ENCODE data around the gene RUNX2. TPM values are rescaled to one million over a fixed set of nuclear protein-coding genes. Genes with fewer than 3 reads are reported as not detected.

The RUNX2 gene
- total RNA-seq, 3 donors from 2014 or later: 26.5 to 37.0 (median 31.0) TPM

- H3K36me3 Mint-ChIP-seq (ENCODE audit: insufficient read depth): peaks cover 19% of the 10 kb centered on the region
- no peak for DNase-seq
- H3K27me3 Mint-ChIP-seq (ENCODE audit: low read depth): no peaks in the 10 kb centered on the region
- H3K9me3 Mint-ChIP-seq: no peaks in the 10 kb centered on the region
- peak; percentile 43 to 65 for ATAC-seq
- H3K4me3 Mint-ChIP-seq: no peak overlapping the region
- H3K4me1 Mint-ChIP-seq (ENCODE audit: low read depth): peaks cover 55% of the 10 kb centered on the region
Measured at GRCh38 chr6:45494416-45495135, 166.4 kb downstream of the RUNX2 start.

- Mint-ChIP-seq H3K27me3 (ENCODE audit: low read depth) (no peaks in the 10 kb centered on the region), H3K36me3 (ENCODE audit: insufficient read depth) (peaks cover 22% of the 10 kb centered on the region), H3K4me3 (no peak overlapping the region), H3K9me3 (no peaks in the 10 kb centered on the region), H3K4me1 (ENCODE audit: low read depth) (peaks cover 51% of the 10 kb centered on the region)
- peak in 1 of 2 donors; percentile 21 for ATAC-seq
- no peak for DNase-seq
Measured at GRCh38 chr6:45495429-45496084, 167.4 kb downstream of the RUNX2 start.

GRCh38 chr6:45496085-45496433 lies 167.9 kb downstream of the RUNX2 start:
- DNase-seq (no peak), ATAC-seq (peak in 1 of 2 donors; percentile 30)
- peak overlapping the region; percentile 5 for H3K4me3 Mint-ChIP-seq
- peaks cover 47% of the 10 kb centered on the region for H3K4me1 Mint-ChIP-seq (ENCODE audit: low read depth)
- H3K36me3 Mint-ChIP-seq (ENCODE audit: insufficient read depth): peaks cover 24% of the 10 kb centered on the region
- H3K9me3 Mint-ChIP-seq: no peaks in the 10 kb centered on the region
- no peaks in the 10 kb centered on the region for H3K27me3 Mint-ChIP-seq (ENCODE audit: low read depth)

GRCh38 chr6:45498591-45498990 lies 170.5 kb downstream of the RUNX2 start:
- H3K4me3 Mint-ChIP-seq: no peak overlapping the region
- no peaks in the 10 kb centered on the region for H3K27me3 Mint-ChIP-seq (ENCODE audit: low read depth)
- peaks cover 50% of the 10 kb centered on the region for H3K4me1 Mint-ChIP-seq (ENCODE audit: low read depth)
- ATAC-seq (no peak), DNase-seq (no peak)
- no peaks in the 10 kb centered on the region for H3K9me3 Mint-ChIP-seq
- H3K36me3 Mint-ChIP-seq (ENCODE audit: insufficient read depth): peaks cover 27% of the 10 kb centered on the region

GRCh38 chr6:45500924-45501816 lies 173.0 kb downstream of the RUNX2 start:
- ATAC-seq: no peak
- Mint-ChIP-seq H3K36me3 (ENCODE audit: insufficient read depth) (peaks cover 21% of the 10 kb centered on the region), H3K4me3 (no peak overlapping the region), H3K4me1 (ENCODE audit: low read depth) (peaks cover 28% of the 10 kb centered on the region), H3K9me3 (no peaks in the 10 kb centered on the region), H3K27me3 (ENCODE audit: low read depth) (no peaks in the 10 kb centered on the region)
- DNase-seq: no peak

GRCh38 chr6:45502456-45502855 lies 174.3 kb downstream of the RUNX2 start:
- H3K27me3 Mint-ChIP-seq (ENCODE audit: low read depth): no peaks in the 10 kb centered on the region
- peaks cover 20% of the 10 kb centered on the region for H3K4me1 Mint-ChIP-seq (ENCODE audit: low read depth)
- no peak overlapping the region for H3K4me3 Mint-ChIP-seq
- H3K9me3 Mint-ChIP-seq: no peaks in the 10 kb centered on the region
- peaks cover 23% of the 10 kb centered on the region for H3K36me3 Mint-ChIP-seq (ENCODE audit: insufficient read depth)
- no peak for ATAC-seq
- DNase-seq: no peak

GRCh38 chr6:45504947-45505346 lies 176.8 kb downstream of the RUNX2 start:
- H3K9me3 Mint-ChIP-seq: no peaks in the 10 kb centered on the region
- no peak overlapping the region for H3K4me3 Mint-ChIP-seq
- ATAC-seq (no peak), DNase-seq (no peak)
- peaks cover 20% of the 10 kb centered on the region for H3K36me3 Mint-ChIP-seq (ENCODE audit: insufficient read depth)
- peaks cover 9% of the 10 kb centered on the region for H3K4me1 Mint-ChIP-seq (ENCODE audit: low read depth)
- no peaks in the 10 kb centered on the region for H3K27me3 Mint-ChIP-seq (ENCODE audit: low read depth)

GRCh38 chr6:45505470-45505869 lies 177.3 kb downstream of the RUNX2 start:
- peaks cover 9% of the 10 kb centered on the region for H3K4me1 Mint-ChIP-seq (ENCODE audit: low read depth)
- no peak for DNase-seq
- no peak overlapping the region for H3K4me3 Mint-ChIP-seq
- H3K36me3 Mint-ChIP-seq (ENCODE audit: insufficient read depth): peaks cover 18% of the 10 kb centered on the region
- no peaks in the 10 kb centered on the region for H3K9me3 Mint-ChIP-seq
- H3K27me3 Mint-ChIP-seq (ENCODE audit: low read depth): no peaks in the 10 kb centered on the region
- no peak for ATAC-seq

- Mint-ChIP-seq H3K4me1 (ENCODE audit: low read depth) (peaks cover 9% of the 10 kb centered on the region), H3K27me3 (ENCODE audit: low read depth) (no peaks in the 10 kb centered on the region)
Measured at GRCh38 chr6:45507186-45507585, 179.1 kb downstream of the RUNX2 start.

GRCh38 chr6:45509426-45509825 lies 181.3 kb downstream of the RUNX2 start:
- H3K4me1 Mint-ChIP-seq (ENCODE audit: low read depth): peaks cover 5% of the 10 kb centered on the region
- ATAC-seq (no peak), DNase-seq (no peak)
- no peaks in the 10 kb centered on the region for H3K9me3 Mint-ChIP-seq
- no peaks in the 10 kb centered on the region for H3K27me3 Mint-ChIP-seq (ENCODE audit: low read depth)
- H3K36me3 Mint-ChIP-seq (ENCODE audit: insufficient read depth): peaks cover 23% of the 10 kb centered on the region
- no peak overlapping the region for H3K4me3 Mint-ChIP-seq

More at GRCh38 chr6:45507186-45507585, 179.1 kb downstream of the RUNX2 start:
- H3K36me3 Mint-ChIP-seq (ENCODE audit: insufficient read depth): peaks cover 17% of the 10 kb centered on the region
- DNase-seq: no peak
- no peaks in the 10 kb centered on the region for H3K9me3 Mint-ChIP-seq
- ATAC-seq: no peak
- H3K4me3 Mint-ChIP-seq: no peak overlapping the region

- DNase-seq (no peak), ATAC-seq (no peak)
- no peaks in the 10 kb centered on the region for H3K27me3 Mint-ChIP-seq (ENCODE audit: low read depth)
- peaks cover 20% of the 10 kb centered on the region for H3K36me3 Mint-ChIP-seq (ENCODE audit: insufficient read depth)
- no peak overlapping the region for H3K4me3 Mint-ChIP-seq
- H3K9me3 Mint-ChIP-seq: no peaks in the 10 kb centered on the region
- H3K4me1 Mint-ChIP-seq (ENCODE audit: low read depth): peaks cover 2% of the 10 kb centered on the region
Measured at GRCh38 chr6:45512717-45513116, 184.6 kb downstream of the RUNX2 start.

- Mint-ChIP-seq H3K9me3 (no peaks in the 10 kb centered on the region), H3K4me3 (no peak overlapping the region), H3K4me1 (ENCODE audit: low read depth) (peaks cover 2% of the 10 kb centered on the region), H3K36me3 (ENCODE audit: insufficient read depth) (peaks cover 20% of the 10 kb centered on the region), H3K27me3 (ENCODE audit: low read depth) (no peaks in the 10 kb centered on the region)
- DNase-seq (no peak), ATAC-seq (no peak)
Measured at GRCh38 chr6:45513213-45513618, 185.1 kb downstream of the RUNX2 start.

GRCh38 chr6:45513843-45514242 lies 185.7 kb downstream of the RUNX2 start:
- Mint-ChIP-seq H3K4me3 (no peak overlapping the region), H3K4me1 (ENCODE audit: low read depth) (peaks cover 2% of the 10 kb centered on the region), H3K36me3 (ENCODE audit: insufficient read depth) (peaks cover 20% of the 10 kb centered on the region), H3K9me3 (no peaks in the 10 kb centered on the region), H3K27me3 (ENCODE audit: low read depth) (no peaks in the 10 kb centered on the region)
- ATAC-seq: no peak
- no peak for DNase-seq

GRCh38 chr6:45514454-45515230 lies 186.5 kb downstream of the RUNX2 start:
- H3K4me3 Mint-ChIP-seq: no peak overlapping the region
- no peaks in the 10 kb centered on the region for H3K27me3 Mint-ChIP-seq (ENCODE audit: low read depth)
- DNase-seq (no peak), ATAC-seq (no peak)
- no peaks in the 10 kb centered on the region for H3K9me3 Mint-ChIP-seq
- H3K4me1 Mint-ChIP-seq (ENCODE audit: low read depth): peaks cover 6% of the 10 kb centered on the region
- peaks cover 23% of the 10 kb centered on the region for H3K36me3 Mint-ChIP-seq (ENCODE audit: insufficient read depth)

All from activated T-cell treated with anti-CD3 and anti-CD28 coated beads, Interleukin-2, amount 50 U/mL, for 4 hours (primary cell).